ENCODE measurements around the gene TMED7. TPM values are rescaled to one million over a fixed set of nuclear protein-coding genes. Genes with fewer than 3 reads are reported as not detected.

Gene TMED7
- total and polyA plus RNA-seq, 2 of the 4 experiments (the other 2 are of a cell fraction) = 75.6 to 86.7 TPM

DNA sequence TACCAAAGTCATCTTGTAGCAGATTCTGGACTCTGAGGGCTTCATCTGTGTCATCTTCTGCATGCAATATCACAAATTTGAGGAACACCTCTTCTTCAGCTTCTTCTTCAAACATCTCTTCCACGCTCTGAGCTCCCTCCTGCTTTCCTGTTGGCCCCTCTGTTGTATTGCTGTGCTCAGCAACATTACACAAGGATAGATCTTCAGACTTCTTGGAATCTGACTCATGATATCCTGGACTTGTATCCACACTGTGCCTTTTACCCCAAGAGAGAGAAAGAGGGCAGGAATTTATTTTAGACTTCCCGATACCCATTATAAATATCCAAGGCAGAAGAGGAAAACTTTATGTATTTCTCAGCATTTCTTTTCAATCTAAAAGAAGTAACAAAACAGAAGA, 44.9 kb downstream of the TMED7 start:
- H3K18ac ChIP-seq (ENCODE audit: low read depth, low read length) = no peak overlapping the region
- peaks cover 3% of the 10 kb centered on the region; the same call in 1 of the 2 replicates for H3K9me3 ChIP-seq (ENCODE audit: control insufficient read depth, insufficient read depth, low read length)
- DNase-seq = no peak
- no peak overlapping the region for H3K4me3 ChIP-seq (ENCODE audit: insufficient read depth, low read depth, low read length)
- ChIA-PET POLR2A (ENCODE audit: unreplicated experiment) (no interaction called here), CTCF (interaction anchor here (0.9 kb wide), 1 partner anchor 11 kb away, joined by 3 read pairs; no protein-coding TSS in a partner anchor)
- no peak for ATAC-seq (ENCODE audit: low read depth)
- no peak overlapping the region for H3K4me2 ChIP-seq (ENCODE audit: low read depth, low read length)
- no peak for TF ChIP-seq SMC3 (IDR thresholded peaks at IDR 0.05; ENCODE audit: low read depth, low read length)
- TF ChIP-seq MAFK (IDR thresholded peaks at IDR 0.05; ENCODE audit: low read depth, low read length) = peak; percentile 62
- H4K91ac ChIP-seq (ENCODE audit: insufficient read depth, low read depth, low read length) = no peak overlapping the region
- H4K20me1 ChIP-seq (ENCODE audit: insufficient read depth, low read length) = peaks cover 3% of the 10 kb centered on the region; the same call in 1 of the 2 replicates
- no peaks in the 10 kb centered on the region for H3K9me1 ChIP-seq (ENCODE audit: insufficient read depth, low read length)
- dilution Hi-C loops (cut with HindIII; ENCODE audit: low sequenced_read_pairs, unreplicated experiment) = no loop called here
- H2AK9ac ChIP-seq (replicated peaks; ENCODE audit: low read depth, low read length, poor library complexity) = no peak overlapping the region
- H4K5ac ChIP-seq (ENCODE audit: low read depth, low read length) = no peak overlapping the region
- no peak overlapping the region for H2AK5ac ChIP-seq (ENCODE audit: low read depth, low read length)
- no peak overlapping the region for H3K9ac ChIP-seq (ENCODE audit: low read depth, low read length)
- no TSS peak for BruUV-seq (replicated peaks)
- no peaks in the 10 kb centered on the region for H3K27me3 ChIP-seq (ENCODE audit: control insufficient read depth, insufficient read depth, low read length)
- no peak overlapping the region for H3K56ac ChIP-seq (ENCODE audit: extremely low read depth, insufficient read depth, low read length)
- no peak overlapping the region for H2BK120ac ChIP-seq (ENCODE audit: low read depth, low read length)
- H3K36me3 ChIP-seq (ENCODE audit: control insufficient read depth, insufficient read depth, low read length) = 0 out of 2 replicates have a peak, but pooled peaks cover 2% of the 10 kb centered on the region
- intact Hi-C loops (cut with micrococcal nuclease) = no loop called here
- WGBS, 2 experiments (ENCODE audit: extremely low coverage in 2 of 2, insufficient read length in 1 of 2) = no CpG with 5 or more reads among the region's 2 CpGs
- no peak overlapping the region for H3K23ac ChIP-seq (ENCODE audit: low read depth, low read length)
- H3K4me1 ChIP-seq (ENCODE audit: control insufficient read depth, insufficient read depth, low read length) = peaks cover 6% of the 10 kb centered on the region
- no peak overlapping the region for H3K4ac ChIP-seq (ENCODE audit: low read depth, low read length)
- no peak overlapping the region for H2BK5ac ChIP-seq (ENCODE audit: low read depth, low read length, poor library complexity, severe bottlenecking)
- H2AFZ ChIP-seq (replicated peaks; ENCODE audit: low read length, poor library complexity) = no peak overlapping the region
- in situ Hi-C loops (cut with MboI; ENCODE audit: low sequenced_read_pairs) = no loop called here
- peaks cover 11 to 53% of the 10 kb centered on the region in 2 experiments; a peak in 3 of 4 replicates for H3K79me1 ChIP-seq (ENCODE audit: low read depth in 1 of 2, low read length in 2 of 2)
- H3K14ac ChIP-seq (replicated peaks; ENCODE audit: low read depth, low read length) = no peak overlapping the region
- H4K8ac ChIP-seq (ENCODE audit: low read depth in 2 of 2, low read length in 2 of 2) = no peak overlapping the region
- H2BK15ac ChIP-seq (ENCODE audit: low read depth, low read length) = no peak overlapping the region
- H2BK20ac ChIP-seq (ENCODE audit: low read depth, low read length) = no peak overlapping the region
- no peak overlapping the region for H3K27ac ChIP-seq (ENCODE audit: insufficient read depth, low read length)
